K562 (cell line): Measurements from ENCODE around the gene ARF1. TPM values are rescaled to one million over a fixed set of nuclear protein-coding genes. Genes with fewer than 3 reads are reported as not detected.
"Not testable (repeated sequence)": the region's sequence is repeated elsewhere in the genome, so short reads cannot be mapped to it uniquely, and the experiment has no call there.

Experiments used
- ATAC-seq: fragments of 200-7000 bp; cut with Tn5 transposase; 3 replicates; pipeline ENCODE4 v1.9.1; 2020; ENCODE audit warnings: moderate library complexity
- BruUV-seq: library from RNA; stranded (reverse); fragments of 400-500 nt; replicated peaks from 2 replicates; lab custom pipeline; 2021; lab: Mats Ljungman, UMichigan
- CTCF ChIA-PET: fragments of 300-600 bp; formaldehyde crosslinking; extraction: SDS; loops from one replicate; lab custom pipeline; 2021; ENCODE audit warnings: low intra/inter-chr PET ratio; lab: Yijun Ruan, JAX
- POLR2A ChIA-PET: fragments of 300-600, 350-650 bp; sonication (Branson Sonifier 250); formaldehyde crosslinking; extraction: SDS; loops from one replicate; lab custom pipeline; 2021; ENCODE audit warnings: antibody characterized with exemption, inconsistent platforms; lab: Yijun Ruan, JAX
- DNase-seq, 4 experiments: peaks; one replicate each; pipeline versions ENCODE4 v3.0.0 to v3.0.0-alpha.2; 2011 to 2018; ENCODE audit warnings: low spot score in 3 of 4, mixed read lengths in 3 of 4; ENCODE audit errors: extremely low read depth in 1 of 4
- FAIRE-seq: peaks from 2 replicates; lab custom pipeline; 2011; peaks lifted over from hg19 to GRCh38; lab: Jason Lieb, UNC
- H2AFZ ChIP-seq: 2 replicates; pipeline ENCODE4 v1.6.0; 2011; ENCODE audit warnings: low read depth, low read length, control low read depth, inconsistent platforms
- H3K27ac ChIP-seq: fragments of 200-600 bp; 3 replicates; pipeline ENCODE4 v1.8.0; 2011; ENCODE audit warnings: low read depth, mild to moderate bottlenecking, control low read depth, inconsistent platforms, low read length, moderate library complexity, mixed read lengths; ENCODE audit errors: extremely low read depth
- H3K27me3 ChIP-seq, 2 experiments: fragments of 300-600 bp in 1 of 2; 2 replicates in 1 of 2; 3 replicates in 1 of 2; pipeline versions ENCODE4 v1.6.0 to v1.8.0; 2011; ENCODE audit warnings: inconsistent platforms in 2 of 2, low read length in 2 of 2, mild to moderate bottlenecking in 1 of 2, mixed read lengths in 1 of 2, moderate library complexity in 1 of 2; ENCODE audit not compliant: control insufficient read depth in 2 of 2, insufficient read depth in 2 of 2
- H3K36me3 ChIP-seq: fragments of 300-600 bp; 3 replicates; pipeline ENCODE4 v1.8.0; 2011; ENCODE audit warnings: mild to moderate bottlenecking, low read length, inconsistent platforms; ENCODE audit not compliant: control insufficient read depth, insufficient read depth
- H3K4me1 ChIP-seq, 2 experiments: fragments of 200-600 bp in 1 of 2; replicated peaks in 1 of 2; 2 replicates in 1 of 2; 3 replicates in 1 of 2; pipeline versions ENCODE4 v1.5.1 to v1.8.0; 2011; ENCODE audit warnings: inconsistent platforms in 2 of 2, low read length in 2 of 2, mild to moderate bottlenecking in 1 of 2, mixed read lengths in 1 of 2, moderate library complexity in 1 of 2; ENCODE audit not compliant: control insufficient read depth in 2 of 2, insufficient read depth in 2 of 2
- H3K4me2 ChIP-seq: 2 replicates; pipeline ENCODE4 v1.6.1; 2011; ENCODE audit warnings: low read length, control low read depth, inconsistent platforms, mixed read lengths; ENCODE audit not compliant: insufficient read depth
- H3K4me3 ChIP-seq: fragments of 200-600 bp; sonication (generic), shearing (Covaris generic); 2 replicates; pipeline ENCODE4 v1.5.1; 2016; ENCODE audit warnings: control low read depth, inconsistent platforms
- H3K79me2 ChIP-seq: fragments of 200-600 bp; 3 replicates; pipeline ENCODE4 v1.8.0; 2011; ENCODE audit warnings: low read length, inconsistent platforms; ENCODE audit not compliant: control insufficient read depth, insufficient read depth
- H3K9ac ChIP-seq, 2 experiments: 2 replicates each; pipeline versions ENCODE4 v1.6.0 to v1.6.1; 2011; ENCODE audit warnings: low read depth in 2 of 2, low read length in 2 of 2, control low read depth in 1 of 2, inconsistent platforms in 1 of 2, mild to moderate bottlenecking in 1 of 2, mixed read lengths in 1 of 2; ENCODE audit not compliant: insufficient read depth in 1 of 2
- H3K9me1 ChIP-seq: one replicate; pipeline ENCODE4 v1.6.0; 2011; ENCODE audit warnings: inconsistent platforms, mild to moderate bottlenecking, low read length, moderate library complexity; ENCODE audit not compliant: control insufficient read depth, insufficient read depth
- H3K9me3 ChIP-seq: replicated peaks from 2 replicates; pipeline ENCODE4 v1.5.1; 2011; ENCODE audit warnings: low read depth, low read length, inconsistent platforms; ENCODE audit not compliant: control insufficient read depth, insufficient read depth
- H4K20me1 ChIP-seq: replicated peaks from 2 replicates; pipeline ENCODE4 v1.6.1; 2011; ENCODE audit warnings: low read length, inconsistent platforms, mixed read lengths; ENCODE audit not compliant: control insufficient read depth, insufficient read depth
- CEBPB ChIP-seq: fragments of 450-650 bp; IDR thresholded peaks from 2 replicates; pipeline ENCODE4 v1.6.1; 2016; ENCODE audit warnings: missing genetic modification characterization, missing compliant biosample characterization
- CEBPG ChIP-seq, 3 experiments: fragments of 200-800 bp in 1 of 3; sonication (Bioruptor generic) in 1 of 3; sonication (generic) in 1 of 3; formaldehyde crosslinking in 1 of 3; IDR thresholded peaks in 2 of 3; conservative IDR thresholded peaks in 1 of 3; 2 replicates each; pipeline versions ENCODE4 v1.6.1 to v1.8.0; 2016 to 2022; ENCODE audit warnings: missing compliant biosample characterization in 2 of 3, missing genetic modification characterization in 2 of 3, mild to moderate bottlenecking in 1 of 3, missing genetic modification reagents in 1 of 3
- KLF1 ChIP-seq: fragments of 450-650 bp; IDR thresholded peaks from 2 replicates; pipeline ENCODE4 v1.6.1; 2016; ENCODE audit warnings: missing genetic modification characterization, missing compliant biosample characterization
- KLF16 ChIP-seq: IDR thresholded peaks from 2 replicates; pipeline ENCODE4 v1.6.1; 2016; ENCODE audit warnings: antibody characterized with exemption
- TRIM24 ChIP-seq, 2 experiments: fragments of 450-650 bp; IDR thresholded peaks; 2 replicates each; pipeline ENCODE4 v1.6.1; 2016
- ZNF3 ChIP-seq: fragments of 250-450 bp; sonication (Bioruptor Pico); IDR thresholded peaks from 2 replicates; pipeline ENCODE4 v1.5.0; 2021; ENCODE audit warnings: mild to moderate bottlenecking, moderate library complexity
- WGBS: fragments of 100-300 bp; shearing (Covaris generic); methylation state at CpG from one replicate; pipeline ENCODE4 v1.1.6; 2016; ENCODE audit warnings: low coverage, mixed read lengths; ENCODE audit not compliant: insufficient coverage; ENCODE audit errors: missing lambda C conversion rate; 5-methylcytosine and 5-hydroxymethylcytosine counted together
- in situ Hi-C: fragments of 300-500 bp; cut with MboI; formaldehyde crosslinking; loops from 4 replicates; pipeline ENCODE4 v1.15.0; 2018; ENCODE audit warnings: inconsistent platforms, mixed read lengths
- intact Hi-C: fragments of 100-400 bp; cut with micrococcal nuclease; formaldehyde crosslinking; loops from 2 replicates; pipeline ENCODE4 v1.14.2; 2022
- polyA plus RNA-seq, 8 experiments: library from polyadenylated mRNA; depleted of rRNA in 4 of 8; stranded (reverse) in 5 of 8; unstranded in 3 of 8; fragments of >200 nt; fragmentation: Nextera tagmentation in 2 of 8; fragmentation: Illumina TruSeq in 1 of 8; extraction: Ambion mirVana in 2 of 8; extraction: Trizol in 1 of 8; gene quantifications; 2 replicates each; pipeline versions ENCODE4 v1.2.1 to v1.2.3, GENCODE V29; 2011 to 2014; ENCODE audit warnings: inconsistent platforms in 1 of 8, missing spikeins in 1 of 8
- total RNA-seq, 7 experiments: library from RNA; depleted of rRNA in 6 of 7; stranded (reverse); fragments of >200 nt in 6 of 7; fragmentation: Illumina TruSeq in 2 of 7; extraction: Trizol in 2 of 7; gene quantifications; 2 replicates each; pipeline versions ENCODE4 v1.2.1 to v1.2.3, GENCODE V29; 2011 to 2021; ENCODE audit warnings: low replicate concordance in 1 of 7
- TF ChIP-seq, protein P1 (sequence below), 2 experiments: fragments of 450-650 bp; formaldehyde crosslinking in 1 of 2; IDR thresholded peaks; 2 replicates each; pipeline versions ENCODE4 v1.4.0 to v1.6.1; 2014 to 2020; ENCODE audit warnings: mild to moderate bottlenecking in 2 of 2, borderline replicate concordance in 1 of 2, low read depth in 1 of 2

ARF1 gene
- total and polyA plus RNA-seq, 9 of the 15 experiments (the other 6 are each of a cell fraction or from before 2014, with no cell fraction given), result 69.8 to 593 (median 325) TPM

DNA sequence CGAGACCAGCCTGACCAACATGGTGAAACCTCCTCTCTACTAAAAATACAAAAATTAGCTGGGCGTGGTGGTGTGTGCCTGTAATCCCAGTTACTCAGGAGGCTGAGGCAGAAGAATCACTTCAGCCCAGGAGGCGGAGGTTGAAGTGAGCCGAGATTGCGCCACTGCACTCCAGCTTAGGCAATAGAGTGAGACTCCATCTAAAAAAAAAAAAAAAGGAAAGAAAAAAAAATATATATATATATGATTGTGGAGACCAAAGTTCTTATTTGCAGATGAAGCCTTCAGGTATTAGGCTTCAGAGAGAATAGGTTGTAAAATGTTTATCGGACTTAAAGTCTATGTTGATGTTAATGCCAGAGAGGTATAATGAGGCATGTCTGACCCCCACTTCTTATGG is 28.8 kb downstream of the ARF1 start:
- POLR2A ChIA-PET, result interaction anchor here (1.1 to 2.5 kb wide), 4 partner anchors 11 to 346 kb away, joined by 3 to 22 read pairs (median 6); no protein-coding TSS in a partner anchor
- CTCF ChIA-PET; intact Hi-C loops; ATAC-seq; H3K9me1 ChIP-seq; in situ Hi-C loops; H2AFZ ChIP-seq; H3K27ac ChIP-seq; H3K27me3 ChIP-seq; H3K9me3 ChIP-seq; DNase-seq; BruUV-seq; H3K4me2 ChIP-seq; H3K4me3 ChIP-seq; H3K9ac ChIP-seq; H4K20me1 ChIP-seq; FAIRE-seq; TF ChIP-seq CEBPG (CRISPR knock-in tag; IDR thresholded peaks at IDR 0.05): not testable (repeated sequence)
- TF ChIP-seq CEBPB (tag) (peak; percentile 68), CEBPG (tag; conservative IDR thresholded peaks at IDR 0.05 in 1 of 2, IDR thresholded peaks at IDR 0.05 in 1 of 2) (peak in 1 of 2 experiments; percentile 43; a peak in 2 of 4 replicates), TRIM24 (IDR thresholded peaks at IDR 0.05) (0 out of 4 replicates have a peak, but pooled peaks of 1 of the 2 experiments have one; percentile 20)
- peaks cover 16 to 31% of the 10 kb centered on the region in 2 experiments; a peak in 4 of 5 replicates for H3K4me1 ChIP-seq
- 81% methylated on average over 6 of the region's 6 CpGs for WGBS
- peaks cover 27% of the 10 kb centered on the region for H3K79me2 ChIP-seq
- peaks cover 18% of the 10 kb centered on the region; the same call in 2 of the 3 replicates for H3K36me3 ChIP-seq

DNA sequence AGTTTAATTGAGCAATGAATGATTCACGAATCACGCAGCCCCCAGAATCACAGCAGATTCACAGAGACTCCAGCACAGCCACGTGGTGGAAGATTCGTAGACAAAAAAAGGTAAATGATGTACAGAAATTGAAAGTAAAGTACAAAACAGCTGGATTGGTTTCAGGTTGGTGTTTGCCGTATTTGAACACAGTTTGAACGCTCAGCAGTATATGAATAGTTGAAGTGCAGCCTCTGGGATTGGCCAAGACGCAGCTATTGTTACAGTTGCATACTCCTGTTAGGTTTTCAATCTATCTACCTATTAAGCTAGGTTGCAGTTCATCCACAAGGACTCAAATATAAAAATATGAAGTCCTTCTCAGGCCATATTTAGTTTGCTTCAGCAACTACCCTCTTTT is 29.7 kb downstream of the ARF1 start:
- DNase-seq, result no peak
- intact Hi-C loops, result no loop called here
- ChIA-PET CTCF (no interaction called here), POLR2A (interaction anchor here (0.8 to 1.4 kb wide), 2 partner anchors 10 to 26 kb away, joined by 3 to 4 read pairs; no protein-coding TSS in a partner anchor)
- Histone ChIP-seq H3K36me3 (peaks cover 10% of the 10 kb centered on the region; the same call in 2 of the 3 replicates), H3K9me3 (no peaks in the 10 kb centered on the region), H3K27me3 (no peaks in the 10 kb centered on the region), H2AFZ (no peak overlapping the region), H3K9me1 (no peaks in the 10 kb centered on the region), H4K20me1 (no peaks in the 10 kb centered on the region), H3K27ac (no peak overlapping the region), H3K9ac (no peak overlapping the region), H3K4me3 (no peak overlapping the region), H3K79me2 (peaks cover 27% of the 10 kb centered on the region), H3K4me1 (peaks cover 16 to 28% of the 10 kb centered on the region in 2 experiments; a peak in 4 of 5 replicates), H3K4me2 (no peak overlapping the region)
- ATAC-seq, result no peak
- FAIRE-seq, result no peak
- no TSS peak for BruUV-seq
- WGBS, result 79% methylated on average over 7 of the region's 7 CpGs
- in situ Hi-C loops, result no loop called here
- TF ChIP-seq, protein P1, sequence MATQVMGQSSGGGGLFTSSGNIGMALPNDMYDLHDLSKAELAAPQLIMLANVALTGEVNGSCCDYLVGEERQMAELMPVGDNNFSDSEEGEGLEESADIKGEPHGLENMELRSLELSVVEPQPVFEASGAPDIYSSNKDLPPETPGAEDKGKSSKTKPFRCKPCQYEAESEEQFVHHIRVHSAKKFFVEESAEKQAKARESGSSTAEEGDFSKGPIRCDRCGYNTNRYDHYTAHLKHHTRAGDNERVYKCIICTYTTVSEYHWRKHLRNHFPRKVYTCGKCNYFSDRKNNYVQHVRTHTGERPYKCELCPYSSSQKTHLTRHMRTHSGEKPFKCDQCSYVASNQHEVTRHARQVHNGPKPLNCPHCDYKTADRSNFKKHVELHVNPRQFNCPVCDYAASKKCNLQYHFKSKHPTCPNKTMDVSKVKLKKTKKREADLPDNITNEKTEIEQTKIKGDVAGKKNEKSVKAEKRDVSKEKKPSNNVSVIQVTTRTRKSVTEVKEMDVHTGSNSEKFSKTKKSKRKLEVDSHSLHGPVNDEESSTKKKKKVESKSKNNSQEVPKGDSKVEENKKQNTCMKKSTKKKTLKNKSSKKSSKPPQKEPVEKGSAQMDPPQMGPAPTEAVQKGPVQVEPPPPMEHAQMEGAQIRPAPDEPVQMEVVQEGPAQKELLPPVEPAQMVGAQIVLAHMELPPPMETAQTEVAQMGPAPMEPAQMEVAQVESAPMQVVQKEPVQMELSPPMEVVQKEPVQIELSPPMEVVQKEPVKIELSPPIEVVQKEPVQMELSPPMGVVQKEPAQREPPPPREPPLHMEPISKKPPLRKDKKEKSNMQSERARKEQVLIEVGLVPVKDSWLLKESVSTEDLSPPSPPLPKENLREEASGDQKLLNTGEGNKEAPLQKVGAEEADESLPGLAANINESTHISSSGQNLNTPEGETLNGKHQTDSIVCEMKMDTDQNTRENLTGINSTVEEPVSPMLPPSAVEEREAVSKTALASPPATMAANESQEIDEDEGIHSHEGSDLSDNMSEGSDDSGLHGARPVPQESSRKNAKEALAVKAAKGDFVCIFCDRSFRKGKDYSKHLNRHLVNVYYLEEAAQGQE (IDR thresholded peaks at IDR 0.05; ENCODE audit: borderline replicate concordance), result no peak
- TF ChIP-seq, protein P1 (CRISPR knock-in tag; IDR thresholded peaks at IDR 0.05; ENCODE audit: low read depth), result no peak
- TF ChIP-seq ZNF3 (CRISPR knock-in tag) (no peak), KLF16 (no peak), KLF1 (tag) (no peak)
